AG09309 (cell line): ENCODE measurements around the gene UBE2F.
"Not testable (repeated sequence)": the region's sequence is repeated elsewhere in the genome, so short reads cannot be mapped to it uniquely, and the experiment has no call there.

Source experiments
- DNase-seq: peaks from one replicate; pipeline ENCODE4 v3.0.0-alpha.2; 2010; ENCODE audit warnings: low read depth
- H3K4me3 ChIP-seq: 2 replicates; pipeline ENCODE4 v1.5.1; 2011; ENCODE audit warnings: mild to moderate bottlenecking, low read depth, low read length, moderate library complexity; ENCODE audit not compliant: control insufficient read depth
- CTCF ChIP-seq: IDR thresholded peaks from 2 replicates; pipeline ENCODE4 v1.5.1; 2011; ENCODE audit warnings: mild to moderate bottlenecking, low read depth, low read length, inconsistent platforms; ENCODE audit not compliant: insufficient read depth, control insufficient read depth; ENCODE audit errors: missing control alignments

Gene UBE2F

GRCh38 chr2:238053191-238053776 is 86.5 kb downstream of the UBE2F start:
- no peak for TF ChIP-seq CTCF
- no peak overlapping the region for H3K4me3 ChIP-seq
- no peak for DNase-seq

- no peak for DNase-seq
- no peak overlapping the region for H3K4me3 ChIP-seq
- no peak for TF ChIP-seq CTCF
Observed at GRCh38 chr2:238055841-238056240, 89.0 kb downstream of the UBE2F start.

- not testable (repeated sequence) for H3K4me3 ChIP-seq, DNase-seq
Observed at GRCh38 chr2:238057696-238058575, 91.1 kb downstream of the UBE2F start.

- no peak for DNase-seq
- no peak for TF ChIP-seq CTCF
- H3K4me3 ChIP-seq, result no peak overlapping the region
Observed at GRCh38 chr2:238059505-238059904, 92.7 kb downstream of the UBE2F start.

- DNase-seq, result no peak
- TF ChIP-seq CTCF, result no peak
- H3K4me3 ChIP-seq, result peak overlapping the region; percentile 71
Observed at GRCh38 chr2:238060096-238060541, 93.3 kb downstream of the UBE2F start.

GRCh38 chr2:238060542-238061314 is 93.9 kb downstream of the UBE2F start, which contains the start of gene SCLY:
Gene SCLY (plus strand): TSS chr2:238061001. CDS start chr2:238061055, 54 bp downstream.
- TF ChIP-seq CTCF, result no peak
- peak within 1 kb of the TSS; percentile 96 for H3K4me3 ChIP-seq
- DNase-seq, result peak; percentile 79
